Stimulated activated CD4-positive, alpha-beta T cell treated with anti-CD3 and anti-CD28 coated beads, Interleukin-2, amount 100 ng/mL, for 48 hours (primary cell): ENCODE measurements around the gene DSN1.

ENCODE experiments used
- DNase-seq, 2 donors: peaks; one replicate each; pipeline ENCODE4 v3.0.0-alpha.2; 2020

The DSN1 gene

DNA sequence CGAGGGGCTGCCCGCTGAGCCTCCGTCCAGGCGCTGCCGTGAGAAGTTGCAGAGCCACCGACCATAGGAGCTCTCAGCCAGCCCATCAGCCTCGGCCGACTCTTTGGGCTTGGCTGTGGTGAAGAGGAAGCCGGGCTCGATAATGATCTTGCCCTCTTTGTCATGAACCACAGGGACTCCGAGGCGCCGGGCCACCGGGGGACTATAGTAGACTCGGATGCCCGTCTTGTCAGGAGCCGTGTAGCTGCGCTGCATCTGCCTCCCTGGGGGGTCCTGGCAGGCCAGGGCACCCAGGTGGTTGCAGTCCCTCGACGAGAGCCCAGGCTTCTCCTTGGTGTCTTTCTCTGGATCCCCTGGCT is 20.5 kb upstream of the DSN1 start:
- DNase-seq = no peak

DNA sequence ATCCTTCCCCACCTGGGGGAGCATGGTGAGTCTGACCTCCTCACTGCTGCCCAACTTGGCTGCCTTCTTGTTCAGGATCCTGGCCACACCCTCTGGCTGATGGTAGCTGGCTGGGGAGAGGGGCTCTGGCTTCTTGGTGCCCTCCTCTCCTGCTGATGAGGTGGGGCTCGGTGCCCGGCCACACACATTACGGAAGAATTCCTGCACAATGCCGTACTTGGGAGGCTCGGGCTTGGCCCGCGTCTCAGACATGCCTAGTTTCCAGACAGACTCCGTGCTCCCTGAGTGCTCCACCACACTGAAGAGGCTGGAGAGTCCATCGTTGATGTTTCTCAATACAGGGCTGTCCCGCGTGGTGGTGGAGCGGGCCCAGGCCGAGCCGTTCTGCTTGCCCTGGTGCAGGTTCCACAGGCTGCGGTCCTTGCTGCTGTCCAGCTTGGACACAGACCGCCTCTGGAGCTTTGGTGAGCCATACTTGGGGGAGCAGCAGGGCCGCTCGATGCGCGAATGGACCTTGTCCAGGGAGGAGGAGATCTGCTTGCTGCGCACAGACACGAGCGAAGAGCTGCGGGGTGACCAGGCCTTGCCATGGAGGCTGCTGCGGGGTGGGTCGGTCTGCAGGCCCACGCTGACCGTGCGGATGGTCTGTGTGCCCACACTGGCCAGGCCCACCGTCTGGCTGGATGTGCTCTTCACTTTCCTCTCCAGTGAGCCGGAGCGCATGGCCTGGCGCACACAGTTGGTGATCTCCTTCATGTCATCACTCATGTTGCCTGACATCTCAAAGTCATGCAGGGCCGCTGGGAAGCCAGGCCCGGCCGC is 19.9 kb upstream of the DSN1 start:
- no peak for DNase-seq

DNA sequence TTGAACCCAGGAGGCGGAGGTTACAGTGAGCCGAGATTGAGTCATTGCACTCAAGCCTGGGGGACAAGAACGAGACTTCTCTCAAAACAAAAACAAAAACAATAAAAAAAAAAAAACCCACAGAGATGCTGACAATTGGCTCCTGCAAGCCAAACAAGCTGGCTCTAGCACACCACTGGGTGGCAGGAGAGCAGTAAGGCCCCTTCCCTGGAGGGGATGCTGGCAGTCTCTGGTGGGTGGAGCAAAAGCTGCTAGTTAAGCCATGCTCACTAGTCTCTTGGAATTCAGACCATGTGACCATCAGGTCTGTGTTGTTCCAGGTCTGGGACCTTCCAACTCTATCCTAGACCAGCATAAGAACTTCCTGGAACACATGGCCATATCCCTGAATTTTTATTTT is 18.9 kb upstream of the DSN1 start:
- DNase-seq = no peak

DNA sequence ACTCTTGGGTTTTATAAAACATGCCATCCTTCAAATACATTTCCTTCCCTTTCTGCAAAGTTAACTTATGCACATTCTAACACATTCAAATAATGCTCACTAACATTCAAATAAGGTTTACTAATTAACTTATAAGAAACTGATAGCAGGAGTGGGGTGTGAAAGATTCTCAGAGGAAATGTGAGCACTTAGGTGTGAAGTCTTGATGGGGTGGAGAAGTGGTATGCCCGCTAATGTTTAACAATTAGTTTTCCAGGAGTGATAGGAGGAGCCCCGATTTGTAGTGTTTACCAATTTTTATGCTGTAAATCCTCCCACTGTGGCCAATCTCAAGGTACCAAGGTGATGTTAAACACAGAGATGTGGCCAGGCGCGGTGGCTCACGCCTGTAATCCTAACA is 18.3 kb upstream of the DSN1 start:
- DNase-seq = no peak

DNA sequence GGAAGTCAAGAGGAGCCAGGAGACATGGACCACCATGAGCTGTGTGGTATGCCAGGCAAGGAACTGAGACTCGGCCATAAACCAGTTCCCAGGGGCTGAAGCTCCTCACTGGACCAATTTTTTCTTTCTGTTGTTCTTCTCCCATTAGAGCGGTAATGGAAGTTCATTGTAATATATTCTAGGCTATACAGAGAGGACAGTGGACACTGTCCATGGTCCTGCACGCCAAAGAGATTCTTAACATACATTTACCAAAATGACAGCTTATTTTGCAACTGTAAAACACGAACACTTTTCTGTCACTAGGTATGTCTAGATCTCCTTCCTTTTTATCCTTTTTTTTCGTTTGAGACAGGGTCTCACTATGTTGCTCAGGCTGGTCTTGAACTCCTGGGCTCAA is 13.1 kb upstream of the DSN1 start:
- DNase-seq = no peak

DNA sequence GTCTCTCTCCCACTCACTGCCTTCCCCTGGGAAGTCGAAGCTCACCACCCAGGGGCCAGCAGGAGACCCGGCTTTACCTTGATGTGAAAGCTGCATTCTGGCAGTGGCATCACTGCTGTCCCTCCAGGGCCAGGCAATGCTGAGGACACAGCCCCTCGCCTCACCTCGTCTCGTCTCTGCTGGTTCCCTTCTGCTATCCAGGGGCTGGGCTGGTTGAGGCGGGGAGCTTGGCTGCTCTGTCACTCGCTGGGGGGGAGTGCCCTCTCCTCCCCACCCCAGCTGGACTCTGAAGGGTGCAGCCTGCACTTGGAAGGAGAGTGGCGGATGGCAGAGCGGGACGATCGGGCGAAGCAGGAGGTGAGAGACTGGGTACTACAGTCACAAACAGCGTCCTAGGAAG is 12.7 kb upstream of the DSN1 start:
- no peak for DNase-seq

DNA sequence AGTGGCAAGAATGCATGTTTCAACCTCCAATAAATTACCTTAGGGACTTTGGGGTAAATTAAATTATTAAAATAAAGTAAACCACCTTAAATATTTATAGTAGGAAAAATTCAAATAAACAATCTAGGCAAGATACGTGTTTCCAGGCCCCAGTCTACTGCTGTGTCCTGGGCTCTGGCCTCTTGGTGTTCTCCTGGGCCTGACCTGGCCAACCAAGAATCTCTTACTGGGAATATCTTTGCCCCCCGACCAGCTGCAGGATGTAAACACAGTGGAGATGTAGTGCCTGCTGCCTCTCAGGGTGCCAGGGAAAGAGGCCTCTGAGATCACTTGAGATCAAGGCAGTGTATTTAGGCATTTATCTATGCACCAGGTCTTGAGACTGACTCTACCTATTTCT is 11.7 kb upstream of the DSN1 start:
- DNase-seq = no peak

DNA sequence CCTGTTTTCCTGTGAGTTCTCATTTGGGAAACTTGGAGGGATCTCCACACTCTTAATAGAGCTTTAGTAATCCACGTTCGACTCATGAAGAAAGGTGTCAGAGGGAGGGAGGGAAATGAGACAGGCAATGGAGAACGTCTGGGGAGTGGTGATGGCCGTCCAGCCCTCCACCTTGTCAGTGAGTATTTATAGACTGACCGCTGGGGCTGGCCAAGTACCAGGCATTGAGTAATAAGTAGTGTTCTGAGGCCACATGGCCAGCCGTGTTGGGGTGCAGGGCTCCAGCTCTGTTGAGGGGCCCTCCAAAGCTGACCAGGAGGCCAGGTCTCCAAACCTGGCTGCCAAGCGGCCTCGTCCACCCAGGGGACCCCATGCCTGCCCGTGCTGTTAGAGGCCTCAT is 11.3 kb upstream of the DSN1 start:
- no peak for DNase-seq

DNA sequence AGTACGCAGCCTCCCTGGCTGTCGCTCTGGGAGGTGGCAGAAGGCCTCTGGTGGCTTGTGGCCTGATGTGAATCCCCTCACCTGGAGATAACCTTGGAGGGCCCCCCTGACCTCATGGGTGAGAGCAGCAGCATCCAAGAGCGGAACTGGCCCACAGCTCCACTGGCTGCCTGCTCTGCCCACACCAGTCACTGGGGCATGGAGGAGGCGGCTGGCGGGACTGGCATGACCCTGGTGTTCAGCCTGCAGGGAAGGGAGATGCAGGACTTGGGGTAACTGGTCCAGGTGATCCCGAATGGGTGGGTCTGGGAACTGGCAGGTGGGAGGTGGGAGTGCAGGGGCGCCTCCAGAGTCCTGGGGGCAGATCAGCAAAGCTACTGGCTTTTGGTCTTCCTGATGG is 10.6 kb upstream of the DSN1 start:
- no peak for DNase-seq

DNA sequence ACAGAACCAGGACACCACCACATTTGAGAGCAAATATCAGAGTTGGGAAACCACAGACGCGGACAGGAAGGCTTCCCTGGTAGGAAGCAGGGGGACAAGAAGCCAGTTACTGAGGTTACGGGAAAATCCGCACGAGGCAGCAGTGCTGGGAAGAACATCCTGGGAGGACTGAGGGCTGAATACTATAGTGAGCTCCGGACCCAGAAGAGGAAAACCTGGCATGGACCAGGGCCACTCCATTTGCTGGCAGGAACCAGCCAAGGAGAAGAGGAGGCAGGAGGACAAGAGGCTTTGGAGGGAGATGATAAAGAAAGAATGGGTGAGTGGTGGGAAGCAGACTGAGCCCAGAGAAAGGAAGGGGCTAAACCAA is 6.1 kb upstream of the DSN1 start:
- DNase-seq = no peak

DNA sequence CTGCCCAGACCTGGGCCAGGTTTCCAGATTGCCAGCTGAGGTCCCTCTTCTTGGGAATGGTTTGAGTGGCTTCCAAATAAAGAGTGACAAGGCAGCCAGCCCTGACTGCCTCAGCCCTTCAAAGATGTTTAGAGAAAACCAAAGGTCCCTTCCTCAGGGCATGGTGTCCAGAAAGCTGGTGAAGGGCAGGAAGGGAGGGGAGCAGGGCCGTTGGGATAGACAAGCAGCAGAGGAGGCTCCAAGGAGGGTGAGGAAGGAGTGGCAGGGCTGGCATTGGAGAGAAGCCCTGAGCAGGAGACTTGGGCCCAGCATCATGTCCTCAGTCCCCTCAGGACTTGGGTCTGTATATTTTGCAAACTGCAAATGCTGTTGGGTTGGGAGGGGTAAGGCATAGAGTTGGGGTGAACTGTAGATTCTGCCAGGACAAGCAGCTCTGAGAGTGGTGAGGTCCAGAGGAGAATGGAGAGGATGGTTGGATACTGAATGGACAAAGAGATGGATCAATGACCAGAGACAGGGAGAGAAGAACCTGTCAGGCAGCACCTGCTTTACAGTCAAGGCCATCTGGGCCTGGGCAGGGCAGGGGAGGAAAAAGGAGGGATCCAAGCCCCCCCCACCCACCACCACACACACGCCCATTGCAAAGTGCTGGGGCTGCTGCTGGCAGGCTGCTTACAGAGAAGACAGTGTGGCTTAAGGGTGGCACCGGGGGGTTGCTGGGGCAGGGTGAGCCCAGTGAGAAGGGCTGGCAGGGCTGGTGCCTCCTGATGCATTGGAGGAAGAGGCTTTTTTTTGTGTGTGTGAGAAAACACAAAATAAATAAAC is 5.5 kb upstream of the DSN1 start:
- no peak for DNase-seq

DNA sequence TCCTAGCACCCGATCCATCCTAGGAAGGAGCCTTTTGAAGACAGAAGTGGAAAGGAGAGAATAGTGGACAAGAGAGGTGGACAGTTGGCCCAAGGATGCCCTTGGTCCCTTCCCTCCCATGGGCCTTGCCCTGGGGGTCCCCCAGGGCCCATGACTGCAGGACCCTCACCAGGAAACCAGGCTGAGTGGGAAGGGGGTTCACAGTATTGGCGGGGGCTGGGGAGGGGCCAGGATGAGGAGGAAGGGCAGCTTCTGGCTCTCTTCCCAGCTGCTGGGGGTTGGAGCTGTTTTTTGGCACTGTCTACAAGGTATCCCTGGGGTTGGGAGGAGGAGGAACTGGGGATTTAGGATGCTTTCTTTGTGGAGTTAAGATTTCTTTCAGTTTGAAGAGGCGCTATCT is 4.0 kb upstream of the DSN1 start:
- no peak for DNase-seq

DNA sequence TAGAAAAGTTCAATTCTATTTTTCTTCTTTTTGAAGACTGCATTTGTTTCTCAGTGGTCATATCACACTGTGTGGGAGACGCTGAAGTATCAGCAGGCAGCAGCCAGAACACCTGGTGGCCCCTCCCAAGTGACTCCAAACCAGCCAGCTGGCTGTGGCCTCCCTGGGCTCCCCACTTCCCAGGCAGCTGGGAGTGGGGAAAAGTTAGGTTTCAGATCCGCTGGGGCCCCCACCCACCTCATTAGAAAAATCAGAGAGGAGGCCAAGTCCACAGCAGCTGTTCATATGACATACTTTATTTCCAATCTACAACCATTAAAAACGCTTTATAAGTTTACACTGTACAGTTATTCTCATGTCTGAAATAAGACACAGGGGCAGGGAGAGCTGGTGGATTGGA is 3.6 kb upstream of the DSN1 start:
- DNase-seq = no peak

DNA sequence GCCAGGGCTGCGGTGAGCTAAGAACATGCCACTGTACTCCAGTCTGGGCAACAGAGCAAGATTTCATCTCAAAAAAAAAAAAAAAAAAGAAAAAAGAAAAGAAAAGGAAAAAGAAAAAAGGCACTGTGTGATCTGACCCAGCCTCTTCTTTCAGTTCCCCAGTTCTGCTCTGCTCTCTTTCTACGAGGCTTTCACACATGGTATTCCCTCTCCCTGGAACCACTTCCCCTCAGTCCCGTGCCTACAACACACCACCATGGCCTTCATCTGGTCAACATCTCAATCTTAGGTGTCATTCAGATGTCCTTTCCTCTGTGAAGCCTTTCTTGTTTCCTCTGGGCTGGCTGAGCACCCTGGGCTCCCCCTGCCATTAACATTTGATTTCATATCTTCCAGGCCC is 2.3 kb upstream of the DSN1 start:
- DNase-seq = no peak

DNA sequence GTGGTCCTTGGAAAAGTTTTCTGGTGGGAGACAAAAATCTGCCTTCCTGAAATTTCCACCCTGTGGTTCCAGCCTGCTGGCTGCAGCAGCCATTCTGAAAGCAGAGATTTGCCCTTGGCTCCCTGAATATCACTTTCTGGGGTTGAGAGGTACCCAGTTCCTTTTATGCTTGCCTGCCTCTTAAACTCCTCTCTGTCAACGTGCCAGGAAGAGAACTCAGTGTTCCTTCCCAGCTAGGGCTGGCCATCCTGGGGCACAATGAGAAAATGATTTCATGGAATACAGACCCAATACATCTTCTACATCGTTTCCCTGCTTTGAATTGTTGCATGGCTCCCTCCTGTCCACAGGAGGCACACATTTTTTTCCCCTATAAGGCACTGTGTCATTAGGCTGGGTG is 1.6 kb upstream of the DSN1 start:
- DNase-seq = no peak

DNA sequence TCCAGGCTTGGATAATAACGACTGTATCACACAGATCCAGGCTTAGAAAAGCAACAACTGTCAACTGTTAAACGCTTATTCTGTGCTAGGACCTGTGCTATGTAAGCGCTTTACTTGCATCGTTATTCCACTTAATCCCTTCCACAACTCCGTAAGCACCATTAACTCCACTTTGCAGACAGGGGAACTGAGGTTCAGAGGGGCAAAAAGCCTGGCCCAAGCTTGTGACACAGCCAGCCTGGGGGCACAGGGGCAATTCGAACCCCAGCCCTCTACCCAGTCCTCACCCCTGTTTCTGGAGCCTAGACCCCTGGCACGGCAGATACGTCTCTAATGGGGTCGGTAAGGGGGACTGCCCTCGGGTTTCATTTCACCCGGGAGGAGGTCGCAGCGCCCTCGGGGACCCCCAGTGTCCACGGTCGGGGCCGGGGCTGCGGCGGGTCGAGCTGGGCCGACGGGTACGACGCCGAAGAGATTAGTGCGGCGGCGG is 411 bp downstream of the DSN1 start:
- DNase-seq = no peak

DNA sequence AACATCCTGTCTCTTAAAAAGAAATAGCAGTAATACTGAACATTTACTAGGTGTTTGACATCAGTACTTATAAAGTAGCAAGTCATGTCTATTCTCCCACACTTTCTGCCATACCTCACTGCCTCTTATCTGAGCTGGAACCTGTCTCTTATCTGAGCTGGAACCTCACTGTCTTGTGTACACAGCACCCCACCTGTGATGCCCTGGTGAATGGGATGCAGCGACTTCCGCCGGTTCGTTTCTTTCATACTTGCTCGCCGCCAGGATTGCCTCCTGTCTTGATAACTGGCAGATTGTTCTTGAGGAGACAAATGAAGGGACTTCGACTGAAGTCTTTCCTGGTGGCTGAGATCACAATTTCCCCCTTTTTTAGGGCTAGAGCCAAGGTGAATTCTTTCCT is 2.9 kb downstream of the DSN1 start:
- no peak for DNase-seq

DNA sequence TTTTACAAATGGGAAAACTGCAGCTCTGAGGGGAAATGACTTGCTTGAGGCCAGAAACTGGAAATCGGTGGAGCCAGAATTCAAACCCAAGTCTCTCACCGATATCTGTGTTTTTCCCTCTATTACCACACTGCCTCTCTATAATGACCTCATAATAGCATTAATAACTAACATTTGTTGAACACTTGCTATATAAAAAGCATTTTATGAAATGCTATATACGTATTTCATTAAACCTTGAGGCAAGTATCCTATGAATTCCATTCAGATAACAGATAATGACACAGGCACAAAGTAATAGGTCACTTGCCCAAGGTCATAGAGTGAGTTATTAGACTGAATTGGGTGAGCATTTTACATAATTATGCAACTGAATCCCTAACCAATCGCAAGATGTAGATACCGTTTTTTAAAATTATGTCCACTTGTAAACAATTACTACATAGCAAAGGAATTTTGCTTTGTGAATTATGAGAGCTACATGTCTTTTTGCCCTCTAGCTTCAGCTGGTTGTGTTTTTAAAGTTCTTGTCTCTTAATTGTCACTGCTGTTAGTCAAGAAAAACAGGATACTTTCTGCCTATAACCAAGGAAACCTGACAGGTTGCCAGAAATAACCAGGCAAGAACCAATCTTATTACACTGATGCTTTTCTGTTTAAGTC is 4.7 kb downstream of the DSN1 start:
- DNase-seq = no peak

DNA sequence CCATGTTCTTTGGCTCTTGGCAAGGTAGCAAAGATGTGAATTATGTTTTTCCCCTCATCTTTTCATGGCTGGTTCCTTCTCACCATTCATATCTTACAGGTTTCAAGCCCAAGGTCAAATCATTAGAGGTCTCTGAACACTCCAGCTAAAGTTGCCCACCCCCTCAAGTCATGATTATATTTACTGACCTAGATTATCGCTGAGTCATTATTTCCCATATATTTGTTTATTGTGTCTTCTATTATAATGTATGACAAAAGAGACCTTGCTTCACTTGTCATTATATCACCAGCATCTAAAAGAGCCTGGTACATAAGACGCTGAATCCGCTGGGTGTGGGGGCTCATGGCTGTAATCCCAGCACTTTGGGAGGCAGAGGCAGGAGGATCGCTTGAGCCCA is 12.4 kb downstream of the DSN1 start:
- DNase-seq = no peak

DNA sequence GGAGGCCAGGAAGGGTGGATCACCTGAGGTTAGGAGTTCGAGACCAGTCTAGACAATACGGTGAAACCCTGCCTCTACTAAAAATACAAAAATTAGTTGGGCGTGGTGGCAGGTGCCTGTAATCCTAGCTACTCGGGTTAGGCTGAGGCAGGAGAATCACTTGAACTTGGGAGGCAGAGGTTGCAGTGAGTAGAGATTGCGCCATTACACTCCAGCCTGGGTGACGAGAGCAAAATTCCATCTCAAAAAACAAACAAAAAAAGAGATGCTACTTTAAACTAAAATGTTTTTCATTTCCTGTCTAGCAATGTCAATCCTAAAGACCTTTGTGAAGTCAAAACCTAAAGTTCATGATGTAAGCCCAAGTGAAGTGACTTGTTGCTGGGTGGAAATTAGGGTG is 12.9 kb downstream of the DSN1 start:
- DNase-seq = no peak

DNA sequence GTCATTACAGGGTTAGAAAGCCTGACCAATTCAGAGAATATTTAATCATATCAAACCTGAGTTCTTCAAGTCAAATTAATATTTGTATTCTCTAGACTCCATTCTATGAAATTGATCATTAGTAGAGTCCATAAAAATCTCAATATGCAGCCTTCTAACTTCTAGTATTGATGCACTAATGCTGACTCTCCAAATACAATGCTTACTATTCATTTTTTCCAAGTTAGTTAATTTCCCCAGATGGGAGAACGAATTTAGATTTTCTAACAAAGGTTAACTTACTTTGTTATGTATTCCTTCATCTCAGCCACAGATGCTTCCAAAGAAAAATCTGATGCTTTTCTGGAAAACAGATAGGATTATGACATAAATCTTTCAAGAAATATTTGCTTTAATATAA is 15.3 kb downstream of the DSN1 start:
- DNase-seq = no peak

DNA sequence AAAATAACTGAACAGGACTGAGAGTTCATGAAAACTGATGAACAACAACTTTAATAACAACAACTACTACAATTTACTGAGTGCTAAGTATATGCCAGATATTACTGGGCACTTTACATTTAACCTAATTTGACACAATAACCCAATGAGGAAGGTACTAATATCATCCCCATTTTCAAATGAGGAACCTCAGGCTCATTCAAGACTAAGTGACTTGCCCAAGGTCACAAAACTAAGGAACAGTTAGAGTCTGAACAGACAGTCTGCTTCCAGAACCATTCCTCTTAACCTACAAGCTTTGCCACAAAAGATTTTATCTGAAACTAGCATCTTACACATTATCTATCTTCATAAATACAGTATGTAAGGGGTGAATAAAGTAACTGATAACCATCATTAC is 17.1 kb downstream of the DSN1 start:
- DNase-seq = no peak

DNA sequence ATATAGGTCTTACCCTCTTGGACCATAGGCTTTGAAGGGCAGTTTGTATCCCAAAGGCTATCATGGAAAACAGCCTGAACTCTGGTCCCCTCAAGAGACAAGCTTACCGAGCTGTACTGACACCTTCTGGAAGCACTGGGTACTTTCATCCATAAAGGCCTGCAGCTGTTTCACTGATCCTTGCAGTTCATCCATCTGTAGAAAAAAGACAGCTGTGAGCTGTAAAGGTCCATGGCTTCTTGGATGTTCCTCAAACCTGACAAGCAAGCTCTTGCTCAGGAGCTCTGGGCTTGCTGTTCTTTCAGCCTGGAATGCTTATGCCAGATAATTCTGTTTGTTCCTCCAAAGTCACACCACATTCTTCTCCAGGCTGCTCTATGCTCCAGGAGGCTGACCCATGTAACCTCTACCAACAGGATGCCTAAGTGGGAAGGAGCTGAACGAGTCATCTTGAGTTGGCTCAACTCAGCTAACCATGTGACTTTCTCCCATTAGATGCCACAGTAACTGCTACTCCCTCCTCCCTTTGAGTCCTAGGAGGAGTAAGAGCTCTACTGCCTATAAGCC is 18.8 kb downstream of the DSN1 start:
- DNase-seq = peak in 1 of 2 donors; percentile 17

DNA sequence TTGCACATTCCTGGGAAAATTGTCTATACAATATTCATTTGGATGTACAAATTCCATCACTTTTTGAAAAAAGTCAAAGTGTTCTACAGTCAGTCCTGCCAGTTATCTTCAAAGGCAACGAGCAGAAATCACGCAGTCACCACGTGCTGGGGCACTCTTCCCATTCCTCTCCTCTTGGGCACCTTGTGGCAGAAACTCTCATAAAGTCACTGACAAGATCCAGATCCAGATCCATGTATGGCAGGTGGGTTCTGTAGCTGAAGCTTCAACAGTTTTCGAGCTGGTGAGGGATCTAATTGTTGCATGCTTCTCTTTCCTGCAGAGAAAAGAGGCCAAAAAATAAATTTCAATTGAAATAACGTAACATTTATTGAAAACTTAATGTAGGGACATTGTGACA is 21.0 kb downstream of the DSN1 start:
- DNase-seq = no peak
